GM21825 (cell line): ENCODE measurements around the gene LRRTM3.

Experiments
- ATAC-seq: cut with Tn5 transposase; IDR thresholded peaks from one replicate; pipeline ENCODE4 v1.9.1; 2021; ENCODE audit warnings: mild to moderate bottlenecking, moderate library complexity; ENCODE audit not compliant: unreplicated experiment

The LRRTM3 gene

DNA sequence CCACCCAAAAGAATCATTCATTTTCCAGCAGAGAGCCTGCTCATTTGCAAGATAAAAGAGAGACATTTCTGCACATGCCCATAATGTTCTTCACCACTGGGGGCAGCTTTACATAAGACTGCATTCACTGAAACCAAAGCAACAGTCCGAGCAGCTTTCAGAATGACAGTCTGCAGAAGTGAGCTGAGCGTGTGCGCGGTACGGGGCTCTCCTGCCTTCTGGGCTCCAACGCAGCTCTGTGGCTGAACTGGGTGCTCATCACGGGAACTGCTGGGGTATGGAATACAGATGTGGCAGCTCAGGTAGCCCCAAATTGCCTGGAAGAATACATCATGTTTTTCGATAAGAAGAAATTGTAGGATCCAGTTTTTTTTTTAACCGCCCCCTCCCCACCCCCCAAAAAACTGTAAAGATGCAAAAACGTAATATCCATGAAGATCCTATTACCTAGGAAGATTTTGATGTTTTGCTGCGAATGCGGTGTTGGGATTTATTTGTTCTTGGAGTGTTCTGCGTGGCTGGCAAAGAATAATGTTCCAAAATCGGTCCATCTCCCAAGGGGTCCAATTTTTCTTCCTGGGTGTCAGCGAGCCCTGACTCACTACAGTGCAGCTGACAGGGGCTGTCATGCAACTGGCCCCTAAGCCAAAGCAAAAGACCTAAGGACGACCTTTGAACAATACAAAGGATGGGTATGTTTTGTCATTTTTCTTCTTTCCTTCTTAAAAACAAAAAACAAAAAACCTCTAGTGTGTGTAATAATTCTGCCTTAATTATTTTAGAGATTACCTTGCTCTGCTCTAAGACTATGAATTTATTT lies at the start of gene LRRTM3:
Gene LRRTM3 (plus strand): TSS at position 141 of the 820 bp plus-strand sequence.
- peak; percentile 100 for ATAC-seq

DNA sequence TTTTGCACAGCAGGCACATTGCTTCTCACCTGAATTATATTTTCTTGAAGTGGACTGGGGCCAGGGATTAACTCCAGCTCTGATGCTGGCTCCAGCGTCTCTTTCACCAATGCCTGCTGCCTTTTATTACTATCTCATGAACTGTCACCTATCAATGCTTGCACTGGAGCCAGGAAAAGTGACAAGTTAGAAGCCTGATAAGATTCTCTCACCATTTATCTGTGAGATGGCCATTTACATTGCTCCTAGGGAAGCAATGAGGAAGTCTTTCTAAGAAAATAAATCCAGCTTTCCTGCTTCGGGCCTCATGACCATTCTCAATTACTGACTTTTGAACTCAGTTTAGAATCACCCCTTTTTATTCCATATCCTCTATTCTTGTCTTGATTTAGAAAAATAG lies 48.5 kb upstream of the LRRTM3 start:
- ATAC-seq, result no peak

DNA sequence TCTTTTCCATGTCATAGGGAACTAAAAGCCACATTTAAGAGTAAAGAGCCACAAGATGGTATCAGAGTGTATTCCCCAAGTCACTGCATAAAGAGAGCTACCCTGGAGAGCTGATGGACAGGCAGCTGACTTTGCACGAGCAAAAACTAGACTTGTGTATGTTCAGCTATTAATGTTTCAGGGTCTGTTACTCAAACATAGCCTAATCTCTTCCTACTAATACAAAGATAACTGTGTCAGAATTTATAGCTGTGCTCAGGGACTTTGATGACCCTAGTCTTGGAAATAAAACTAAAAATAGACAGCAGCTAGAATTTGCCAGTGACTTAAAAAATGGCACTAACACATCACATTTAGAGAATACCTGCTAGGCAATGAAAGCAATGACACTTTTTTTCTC lies 45.5 kb upstream of the LRRTM3 start:
- ATAC-seq, result no peak

- ATAC-seq, result no peak
Observed at GRCh38 chr10:66880826-66881225, 45.0 kb upstream of the LRRTM3 start.

- ATAC-seq, result no peak
Observed at GRCh38 chr10:66881814-66882213, 44.0 kb upstream of the LRRTM3 start.

DNA sequence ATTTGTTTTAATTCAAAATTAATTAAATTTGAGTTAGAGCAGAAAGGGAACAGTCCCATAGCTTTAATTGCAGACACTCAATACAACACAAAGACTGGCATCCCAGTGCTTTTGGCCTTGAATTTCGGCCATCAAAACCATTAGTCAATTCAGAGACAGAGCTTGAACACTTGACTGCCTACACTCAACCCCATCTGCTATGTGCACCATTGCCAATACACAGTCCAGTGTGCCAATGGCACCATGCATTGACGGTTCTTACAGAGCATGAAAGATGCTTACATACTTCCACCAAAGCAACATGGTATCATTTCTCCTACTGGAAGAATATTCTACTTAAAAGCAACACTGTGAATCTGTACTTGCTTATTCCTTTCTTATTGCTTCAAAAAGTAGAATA lies 43.6 kb upstream of the LRRTM3 start:
- ATAC-seq, result no peak

DNA sequence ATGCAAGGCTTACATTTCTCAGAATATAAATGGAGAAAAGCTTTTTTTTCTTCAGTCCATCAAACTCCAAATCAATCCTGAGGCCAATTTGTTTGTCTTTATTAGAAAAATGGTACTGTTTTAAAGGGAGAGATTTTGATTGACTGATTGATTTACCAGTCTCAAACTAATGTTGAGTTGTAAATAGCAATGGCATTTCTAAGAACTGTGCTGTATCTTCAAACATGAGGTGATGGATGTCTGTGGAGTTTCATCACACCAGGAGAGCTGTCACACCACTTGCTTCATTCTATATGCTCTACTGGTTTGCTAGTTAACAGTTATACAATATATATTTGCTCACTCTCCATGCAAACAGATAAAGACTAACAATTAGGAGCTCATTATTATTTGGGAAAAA lies 39.0 kb upstream of the LRRTM3 start:
- ATAC-seq, result no peak

- ATAC-seq, result no peak
Observed at GRCh38 chr10:66888237-66888636, 37.6 kb upstream of the LRRTM3 start.

DNA sequence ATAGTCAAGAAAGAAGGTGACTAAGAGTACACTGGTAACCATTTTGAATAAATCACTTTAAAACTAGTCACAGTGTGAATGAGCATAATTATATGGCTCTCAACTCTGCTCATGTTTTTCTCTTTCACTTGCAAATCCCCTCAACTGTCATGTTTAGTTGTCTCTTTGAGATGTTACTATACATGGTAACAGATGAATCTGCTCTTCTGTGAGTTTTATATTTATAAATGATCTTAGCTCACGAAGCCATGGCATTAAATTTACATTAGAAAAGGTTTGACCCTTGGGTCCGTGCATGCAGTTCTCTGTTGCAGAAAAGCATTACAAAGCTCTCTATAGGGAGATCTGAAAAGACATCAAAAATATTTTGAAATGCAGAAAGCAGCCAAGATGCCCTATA lies 33.0 kb upstream of the LRRTM3 start:
- no peak for ATAC-seq

- no peak for ATAC-seq
Observed at GRCh38 chr10:66910671-66911070, 15.2 kb upstream of the LRRTM3 start.

DNA sequence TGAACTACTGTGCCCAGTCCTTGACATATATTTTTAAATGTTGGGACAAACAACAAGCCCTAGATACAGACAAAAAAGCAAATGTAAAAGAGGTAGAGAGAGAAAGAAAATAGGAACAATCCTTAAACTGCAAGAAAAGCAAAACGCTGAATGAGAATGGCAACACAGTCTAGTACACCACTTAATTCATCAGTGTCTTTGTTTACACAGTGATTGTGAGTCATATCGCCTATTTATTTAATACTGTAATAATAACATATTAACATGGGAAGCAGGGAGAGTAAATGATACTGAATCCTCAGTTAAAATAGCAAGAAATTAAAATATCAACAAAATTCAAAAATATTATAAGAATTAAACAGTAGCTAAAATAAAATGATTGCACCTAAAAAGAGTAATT lies 9.8 kb upstream of the LRRTM3 start:
- no peak for ATAC-seq

GRCh38 chr10:66917104-66917503 lies 8.7 kb upstream of the LRRTM3 start:
- ATAC-seq, result no peak

DNA sequence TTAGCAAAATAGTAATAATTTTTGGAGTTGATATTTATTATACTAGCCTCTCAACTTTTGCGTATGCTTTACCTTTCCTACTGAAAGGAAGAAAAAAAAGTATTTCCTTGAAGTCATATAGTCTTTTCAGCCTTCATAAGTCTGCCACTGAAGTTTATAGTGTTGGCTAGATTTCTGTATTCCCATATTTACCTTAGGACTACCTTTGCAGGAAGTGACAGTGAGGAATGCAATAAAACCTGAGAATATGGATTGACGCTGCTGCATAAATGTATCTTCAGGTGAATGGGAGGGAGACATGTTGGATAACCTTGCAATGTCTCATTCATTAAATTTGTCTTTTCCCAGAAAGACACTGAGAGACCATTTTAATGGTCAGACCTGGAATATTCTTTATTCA lies 6.6 kb upstream of the LRRTM3 start:
- no peak for ATAC-seq

DNA sequence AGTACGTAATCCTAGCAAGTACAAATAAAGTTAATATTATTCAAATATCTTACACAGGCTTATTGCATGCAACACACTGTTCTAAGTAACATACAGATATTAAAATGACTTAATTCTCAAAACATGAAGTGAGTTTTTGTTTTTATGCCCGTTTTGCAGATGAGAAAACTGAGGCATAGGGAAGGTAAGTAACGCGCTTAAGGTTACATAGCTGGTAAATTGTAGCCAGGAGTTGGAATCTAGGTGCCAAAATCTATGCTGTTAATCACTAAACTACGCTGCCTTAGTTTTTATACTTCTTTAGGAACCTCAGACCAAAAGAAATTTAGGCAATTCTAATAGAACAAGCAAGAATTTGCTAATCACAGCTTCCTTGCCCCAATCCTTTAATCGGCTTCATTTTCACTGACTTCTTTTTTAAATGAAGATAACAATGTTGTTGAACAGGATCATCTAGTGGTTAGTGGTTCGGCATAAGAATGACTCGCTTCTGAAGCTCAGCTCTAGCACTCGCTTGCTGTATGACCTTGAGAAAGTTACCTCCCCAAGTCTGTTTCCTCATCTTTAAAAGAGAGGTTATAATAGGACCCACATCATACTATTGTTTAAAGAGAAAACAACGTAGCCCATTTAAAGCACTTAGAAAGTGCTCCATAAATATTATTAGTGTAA lies 1.0 kb upstream of the LRRTM3 start:
- ATAC-seq, result no peak

DNA sequence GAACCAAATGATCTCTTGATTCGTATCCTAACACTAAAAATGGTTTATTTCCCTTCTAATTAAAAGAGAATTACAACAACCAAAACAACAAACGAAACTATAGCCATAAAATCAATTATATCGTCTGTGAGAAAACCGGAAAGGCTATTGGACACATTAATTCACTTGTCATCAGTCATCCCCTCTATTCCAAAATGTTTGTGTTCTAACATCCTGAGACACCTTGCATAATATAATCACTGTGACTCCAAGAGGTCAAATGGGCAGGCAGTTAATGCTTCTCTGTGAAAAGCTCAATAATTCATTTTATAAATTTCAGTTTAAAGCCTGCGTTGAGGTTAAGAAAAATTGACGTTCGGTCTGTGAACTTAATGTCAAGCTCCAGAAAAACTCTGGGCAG lies 463 bp upstream of the LRRTM3 start:
- ATAC-seq, result no peak

GRCh38 chr10:66926841-66927240 lies 1.0 kb downstream of the LRRTM3 start:
- ATAC-seq, result no peak

GRCh38 chr10:66927251-66927935 lies 1.6 kb downstream of the LRRTM3 start:
- ATAC-seq, result no peak

- no peak for ATAC-seq
Observed at GRCh38 chr10:66927971-66928770, 2.3 kb downstream of the LRRTM3 start.

DNA sequence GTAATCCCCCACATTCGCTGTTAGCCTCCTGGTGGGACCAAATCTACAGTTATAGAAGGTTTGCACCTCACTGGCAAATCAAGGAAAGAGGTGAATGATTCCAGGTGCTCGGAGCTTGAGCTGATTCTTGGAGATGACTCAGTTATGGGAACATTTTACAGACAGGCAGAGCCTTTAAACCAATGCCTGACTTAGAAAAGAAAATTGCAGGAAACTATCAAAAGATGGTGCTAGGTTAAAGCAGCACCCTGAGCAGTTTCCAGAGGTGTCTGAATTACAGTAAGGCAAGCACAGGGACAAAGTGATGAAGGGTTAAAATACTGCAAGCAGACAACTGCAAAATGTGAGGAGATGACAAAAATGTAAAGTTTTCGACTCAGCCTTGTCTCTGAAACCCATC lies 2.9 kb downstream of the LRRTM3 start:
- ATAC-seq, result no peak

- no peak for ATAC-seq
Observed at GRCh38 chr10:66929375-66929774, 3.5 kb downstream of the LRRTM3 start.

DNA sequence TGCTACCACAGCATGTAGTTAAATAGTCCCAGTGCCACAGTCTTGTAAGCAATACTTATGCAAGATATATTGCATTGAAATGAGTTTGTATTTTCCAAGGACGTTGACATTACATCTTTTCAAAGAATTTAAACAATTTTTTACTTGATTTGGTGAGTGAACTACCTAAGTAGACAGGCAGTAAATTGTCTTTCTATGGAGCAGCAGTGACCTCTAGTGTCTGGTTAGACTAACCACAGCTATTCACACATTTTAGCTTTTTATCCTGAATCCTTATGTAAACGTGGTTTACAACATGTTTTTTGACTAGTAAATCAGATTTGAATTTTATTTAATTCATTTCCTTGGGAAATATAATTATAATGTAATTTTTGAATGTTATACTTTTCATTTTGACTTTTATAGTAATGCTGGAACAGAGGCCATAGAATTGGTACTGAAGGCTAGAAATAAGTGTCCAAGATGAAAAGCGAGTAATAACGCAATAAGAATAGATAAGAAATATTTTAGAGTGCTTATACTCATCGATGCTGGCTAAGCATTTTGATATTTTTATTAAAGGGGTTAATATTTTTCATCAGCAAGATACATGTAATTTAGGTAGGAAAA lies 5.6 kb downstream of the LRRTM3 start:
- ATAC-seq, result peak; percentile 70
